ENCODE measurements around the gene NKX2-8.

The NKX2-8 gene

DNA sequence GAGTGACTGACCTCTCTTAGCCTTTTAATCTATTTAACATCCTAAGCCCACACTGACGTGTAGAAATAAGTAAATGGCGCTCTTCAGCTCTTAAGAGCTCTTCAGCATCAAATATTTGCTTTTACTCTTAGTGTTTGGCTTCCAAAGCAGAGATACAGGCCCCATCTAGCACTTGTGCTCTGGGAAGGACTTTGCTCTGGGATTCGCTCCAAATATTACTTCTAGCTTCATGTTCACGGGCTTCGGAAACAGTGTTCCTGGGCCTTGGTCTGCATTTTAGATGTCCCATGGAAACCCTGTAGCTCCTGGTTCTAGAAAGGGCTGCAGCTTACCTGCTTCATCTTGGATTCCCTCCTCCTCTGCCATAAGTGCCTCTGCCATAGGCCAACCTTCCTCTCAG, 2.7 kb upstream of the NKX2-8 start:
- TF ChIP-seq, protein P1, sequence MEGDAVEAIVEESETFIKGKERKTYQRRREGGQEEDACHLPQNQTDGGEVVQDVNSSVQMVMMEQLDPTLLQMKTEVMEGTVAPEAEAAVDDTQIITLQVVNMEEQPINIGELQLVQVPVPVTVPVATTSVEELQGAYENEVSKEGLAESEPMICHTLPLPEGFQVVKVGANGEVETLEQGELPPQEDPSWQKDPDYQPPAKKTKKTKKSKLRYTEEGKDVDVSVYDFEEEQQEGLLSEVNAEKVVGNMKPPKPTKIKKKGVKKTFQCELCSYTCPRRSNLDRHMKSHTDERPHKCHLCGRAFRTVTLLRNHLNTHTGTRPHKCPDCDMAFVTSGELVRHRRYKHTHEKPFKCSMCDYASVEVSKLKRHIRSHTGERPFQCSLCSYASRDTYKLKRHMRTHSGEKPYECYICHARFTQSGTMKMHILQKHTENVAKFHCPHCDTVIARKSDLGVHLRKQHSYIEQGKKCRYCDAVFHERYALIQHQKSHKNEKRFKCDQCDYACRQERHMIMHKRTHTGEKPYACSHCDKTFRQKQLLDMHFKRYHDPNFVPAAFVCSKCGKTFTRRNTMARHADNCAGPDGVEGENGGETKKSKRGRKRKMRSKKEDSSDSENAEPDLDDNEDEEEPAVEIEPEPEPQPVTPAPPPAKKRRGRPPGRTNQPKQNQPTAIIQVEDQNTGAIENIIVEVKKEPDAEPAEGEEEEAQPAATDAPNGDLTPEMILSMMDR (conservative IDR thresholded peaks at IDR 0.05), result no peak
- TF ChIP-seq ZFX (IDR thresholded peaks at IDR 0.05), result no peak
- no peak overlapping the region for H3K27ac ChIP-seq

DNA sequence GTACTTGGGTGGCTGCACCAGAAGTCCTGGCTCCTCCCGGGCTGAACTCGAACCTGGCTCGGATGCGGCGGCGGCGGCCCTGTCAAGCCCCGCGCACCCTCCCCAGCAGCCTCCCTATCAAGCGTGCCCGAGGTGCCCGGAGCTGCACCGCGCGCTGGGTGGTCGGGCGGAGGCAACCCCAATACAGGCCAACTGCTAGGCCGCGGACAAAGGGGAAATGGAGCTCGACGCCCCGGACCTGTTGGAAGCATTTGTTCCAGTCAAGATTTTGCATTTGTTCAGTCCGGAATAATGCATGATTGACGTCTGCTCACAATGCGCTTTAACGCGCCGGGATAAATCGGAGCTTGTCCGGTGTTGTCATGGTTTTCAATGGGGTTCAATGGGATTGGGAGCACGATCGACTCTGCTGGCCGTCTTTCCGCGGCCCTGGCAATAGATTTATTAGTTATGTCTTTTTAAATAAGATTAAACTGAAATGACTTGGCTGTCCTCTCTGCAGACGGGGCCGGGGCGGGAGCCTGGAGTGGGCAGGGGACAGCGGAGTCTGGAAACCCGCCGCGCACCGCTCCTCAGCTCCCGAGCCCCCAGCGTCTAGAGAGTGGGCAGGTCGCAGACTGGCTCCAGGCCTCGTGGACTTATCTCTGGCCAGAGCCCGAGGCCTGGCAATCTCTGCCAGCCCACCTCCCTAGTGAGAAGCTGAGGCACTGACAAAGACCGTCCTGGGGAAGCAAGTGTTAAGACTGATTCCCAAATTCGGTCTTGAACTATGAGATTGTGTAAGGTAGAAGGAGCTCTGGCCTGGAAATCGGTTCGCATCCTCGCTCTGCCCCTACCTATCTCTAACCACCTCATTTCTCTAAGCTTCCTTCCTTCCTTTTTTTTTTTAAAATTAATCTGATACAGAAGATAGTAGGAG, 1.7 kb upstream of the NKX2-8 start:
- TF ChIP-seq, protein P1 (conservative IDR thresholded peaks at IDR 0.05), result no peak
- TF ChIP-seq ZFX (IDR thresholded peaks at IDR 0.05), result no peak
- H3K27ac ChIP-seq, result no peak overlapping the region

DNA sequence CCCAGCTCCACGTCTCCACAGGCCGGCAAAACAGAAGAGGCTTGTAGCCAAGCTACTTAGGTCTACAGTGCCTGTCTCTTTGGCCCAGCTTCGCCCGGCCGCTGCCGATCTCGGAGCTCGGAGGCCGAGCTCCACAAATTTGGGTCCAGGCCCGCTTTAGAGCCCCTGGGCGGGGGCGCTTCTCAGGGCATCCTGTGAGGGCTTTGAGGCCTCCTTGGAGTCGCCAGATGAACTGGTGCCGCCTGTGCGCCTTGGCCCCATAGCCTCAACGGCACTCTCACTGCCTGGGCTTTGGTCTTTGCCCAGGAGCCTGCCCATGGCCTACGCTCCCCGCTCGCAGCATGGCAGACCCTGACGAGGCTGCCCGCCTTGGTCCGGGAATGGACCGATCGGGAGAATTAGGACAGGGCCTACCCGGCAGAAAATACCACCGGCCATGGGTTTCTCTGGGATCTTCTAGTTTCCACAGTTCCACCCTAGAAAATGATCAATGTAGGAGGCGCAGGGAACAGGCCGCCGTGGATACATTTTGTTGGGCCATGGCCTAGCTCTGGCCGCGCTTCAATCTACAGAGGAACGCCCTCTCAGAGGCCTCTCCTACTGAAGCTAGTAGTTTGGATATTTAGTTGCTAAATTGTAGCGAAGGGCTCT, 953 bp upstream of the NKX2-8 start:
- TF ChIP-seq, protein P1 (conservative IDR thresholded peaks at IDR 0.05), result no peak
- TF ChIP-seq ZFX (IDR thresholded peaks at IDR 0.05), result no peak
- no peak overlapping the region for H3K27ac ChIP-seq

DNA sequence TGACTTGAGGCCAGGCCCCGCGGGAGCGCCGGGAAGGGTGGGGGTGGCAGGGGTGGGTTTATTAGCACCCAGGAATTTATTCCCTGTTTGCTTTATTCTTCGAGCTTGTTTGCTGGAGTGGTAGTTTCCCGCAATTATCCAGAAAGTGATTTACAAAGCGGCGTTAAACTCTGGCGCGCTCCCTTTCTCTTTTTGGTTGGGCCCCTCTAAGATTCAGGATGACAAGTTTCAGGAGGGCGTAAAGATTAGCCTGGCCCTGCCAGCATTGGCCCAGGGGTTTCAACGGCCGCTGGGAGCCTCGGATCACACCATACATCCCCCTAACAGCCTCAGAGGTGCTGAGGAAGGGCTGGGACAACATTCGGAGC, 444 bp upstream of the NKX2-8 start:
- TF ChIP-seq, protein P1 (conservative IDR thresholded peaks at IDR 0.05), result no peak
- TF ChIP-seq ZFX (IDR thresholded peaks at IDR 0.05), result no peak
- no peak overlapping the region for H3K27ac ChIP-seq

DNA sequence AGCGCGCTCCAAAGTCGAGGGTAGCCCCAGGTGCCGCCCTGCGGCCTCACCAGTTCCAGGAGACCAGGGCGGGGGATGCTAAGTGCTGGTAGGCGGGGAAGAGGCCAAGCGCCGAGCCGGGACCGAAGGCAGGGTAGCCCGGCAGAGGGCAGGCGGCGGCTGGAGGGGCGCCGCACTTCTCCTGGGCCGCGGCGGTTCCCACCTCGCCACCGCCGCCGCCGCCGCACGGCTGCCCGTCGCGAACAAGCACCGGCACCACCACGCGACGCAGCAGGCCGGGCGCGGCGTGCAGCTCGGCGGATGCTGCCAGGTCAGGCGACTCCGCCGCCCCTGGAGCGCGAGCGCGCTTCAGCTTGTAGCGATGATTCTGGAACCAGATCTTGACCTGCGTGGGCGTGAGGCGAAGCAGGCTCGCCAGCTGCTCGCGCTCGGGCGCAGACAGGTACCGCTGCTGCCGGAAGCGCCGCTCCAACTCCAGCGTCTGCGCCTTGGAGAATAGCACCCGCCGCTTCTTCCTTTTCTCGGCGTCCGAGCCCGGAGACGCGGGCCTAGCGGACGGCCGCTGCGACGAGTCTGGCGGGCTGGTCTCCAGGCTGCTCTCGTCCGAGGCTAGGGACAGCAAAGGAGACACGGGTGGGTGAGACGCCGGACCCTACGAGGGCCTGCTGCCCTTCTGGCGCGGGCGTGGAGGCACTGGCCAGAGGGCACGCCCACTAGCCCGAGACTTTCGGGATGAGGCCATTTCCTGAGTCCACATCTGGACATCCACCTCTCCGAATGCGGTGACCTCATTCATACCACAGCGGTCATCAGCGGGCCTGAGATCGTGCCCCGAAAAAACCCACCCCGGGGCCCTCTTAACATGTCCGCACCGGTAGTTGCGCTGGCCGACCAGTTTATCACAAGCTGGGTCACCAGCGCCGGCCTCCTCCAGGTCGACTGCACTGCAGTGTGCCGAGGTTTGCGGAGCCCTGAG, 1.3 kb downstream of the NKX2-8 start:
- no peak overlapping the region for H3K27ac ChIP-seq
- TF ChIP-seq, protein P1 (conservative IDR thresholded peaks at IDR 0.05), result no peak; the same call in 1 of the 2 replicates
- peak; percentile 28; the same call in 1 of the 2 replicates for TF ChIP-seq ZFX (IDR thresholded peaks at IDR 0.05)

DNA sequence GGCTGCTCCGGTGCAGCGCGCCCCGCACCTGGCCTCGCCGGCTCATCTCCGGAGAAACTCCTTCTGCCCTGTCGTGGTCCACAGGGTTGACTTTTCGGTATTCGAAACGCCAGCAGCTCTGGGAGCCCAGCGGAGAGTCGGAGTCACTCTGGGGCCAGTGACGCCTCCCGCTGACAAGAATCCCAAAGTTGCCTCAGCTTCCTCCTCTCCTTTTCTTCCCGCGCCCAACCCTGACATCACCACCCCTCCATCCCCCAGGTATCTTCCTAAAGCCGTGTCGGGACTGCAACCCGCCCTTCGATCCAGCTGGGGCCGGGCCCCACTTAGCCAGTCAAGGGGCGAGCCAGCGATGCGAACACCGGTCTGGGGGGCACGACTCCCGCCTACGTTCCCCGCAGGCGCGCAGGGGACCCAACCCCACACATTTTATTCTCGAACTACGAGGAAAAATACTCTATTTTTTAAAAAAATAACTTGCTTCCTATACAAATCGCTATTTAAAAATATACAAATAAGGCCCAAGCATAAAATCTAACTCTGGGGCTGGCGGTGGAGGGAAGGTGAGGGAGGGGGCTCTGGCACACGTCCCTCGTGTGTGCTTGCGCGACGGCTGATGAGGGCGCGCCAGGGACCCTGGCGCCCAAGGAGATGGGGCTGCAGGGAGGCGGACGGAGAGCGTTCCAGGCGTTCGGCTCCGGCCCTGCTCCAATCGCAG, 2.1 kb downstream of the NKX2-8 start:
- no peak overlapping the region for H3K27ac ChIP-seq
- TF ChIP-seq, protein P1 (conservative IDR thresholded peaks at IDR 0.05), result no peak
- no peak for TF ChIP-seq ZFX (IDR thresholded peaks at IDR 0.05)

Data from C4-2B (cell line).